Muscle layer of duodenum (tissue), 2 donors: ENCODE measurements around the gene QRICH1.

Experiments
- H3K27ac ChIP-seq: one replicate; pipeline ENCODE4 v1.7.0; 2013; ENCODE audit warnings: mild to moderate bottlenecking, low read length
- H3K27me3 ChIP-seq: one replicate; pipeline ENCODE4 v1.7.0; 2013; ENCODE audit warnings: low read depth, mild to moderate bottlenecking, control low read depth, low read length
- H3K36me3 ChIP-seq, 2 donors: one replicate each; pipeline ENCODE4 v1.7.0; 2013; ENCODE audit warnings: low read length in 2 of 2, control low read depth in 1 of 2, mild to moderate bottlenecking in 1 of 2; ENCODE audit not compliant: insufficient read depth in 2 of 2, control insufficient read depth in 1 of 2
- H3K4me1 ChIP-seq, 2 donors: one replicate each; pipeline ENCODE4 v1.7.0; 2013; ENCODE audit warnings: low read length in 2 of 2, mild to moderate bottlenecking in 2 of 2, control low read depth in 1 of 2, moderate library complexity in 1 of 2; ENCODE audit not compliant: insufficient read depth in 2 of 2, control insufficient read depth in 1 of 2
- H3K4me3 ChIP-seq, 2 donors: one replicate each; pipeline ENCODE4 v1.7.0; 2013; ENCODE audit warnings: low read length in 2 of 2, low read depth in 1 of 2, mild to moderate bottlenecking in 1 of 2
- H3K9me3 ChIP-seq, 2 donors: one replicate each; pipeline ENCODE4 v1.7.0; 2013; ENCODE audit warnings: low read length in 2 of 2, control low read depth in 1 of 2, mild to moderate bottlenecking in 1 of 2; ENCODE audit not compliant: control insufficient read depth in 1 of 2
- donor health status: healthy.

Gene QRICH1

DNA sequence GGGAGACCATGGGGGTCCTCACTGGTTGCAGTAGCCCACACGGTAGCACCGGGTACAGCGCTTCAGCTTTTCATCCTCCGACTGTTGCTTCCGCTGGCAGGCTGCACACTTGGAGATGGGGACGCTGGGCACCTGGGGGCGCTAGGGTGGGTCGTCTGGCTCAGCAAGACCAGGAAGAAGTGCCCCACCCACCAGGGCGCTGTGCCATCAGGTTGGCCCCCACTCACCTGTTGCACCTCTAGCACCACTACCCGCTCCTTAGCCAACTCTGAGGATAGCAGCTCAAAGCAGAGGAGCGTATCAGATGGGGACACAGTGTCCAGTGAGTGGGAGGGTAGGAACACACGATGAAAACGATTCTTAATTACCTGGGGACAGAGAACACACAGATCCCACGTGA, 18.4 kb upstream of the QRICH1 start:
- Histone ChIP-seq H3K4me1 (no peaks in the 10 kb centered on the region), H3K36me3 (peaks cover 75 to 95% of the 10 kb centered on the region in 2 donors), H3K9me3 (no peaks in the 10 kb centered on the region), H3K27me3 (no peaks in the 10 kb centered on the region), H3K27ac (no peak overlapping the region), H3K4me3 (no peak overlapping the region)

GRCh38 chr3:49111347-49111746, 17.5 kb upstream of the QRICH1 start:
- H3K36me3 ChIP-seq = peaks cover 68 to 87% of the 10 kb centered on the region in 2 donors

GRCh38 chr3:49110780-49111179, 16.9 kb upstream of the QRICH1 start:
- Histone ChIP-seq H3K4me3 (no peak overlapping the region), H3K9me3 (no peaks in the 10 kb centered on the region), H3K36me3 (peaks cover 63 to 82% of the 10 kb centered on the region in 2 donors), H3K4me1 (no peaks in the 10 kb centered on the region), H3K27ac (no peak overlapping the region), H3K27me3 (no peaks in the 10 kb centered on the region)

More at GRCh38 chr3:49111347-49111746, 17.5 kb upstream of the QRICH1 start:
- no peak overlapping the region for H3K27ac ChIP-seq
- no peaks in the 10 kb centered on the region for H3K9me3 ChIP-seq
- H3K4me1 ChIP-seq = no peaks in the 10 kb centered on the region
- no peak overlapping the region for H3K4me3 ChIP-seq
- H3K27me3 ChIP-seq = no peaks in the 10 kb centered on the region

DNA sequence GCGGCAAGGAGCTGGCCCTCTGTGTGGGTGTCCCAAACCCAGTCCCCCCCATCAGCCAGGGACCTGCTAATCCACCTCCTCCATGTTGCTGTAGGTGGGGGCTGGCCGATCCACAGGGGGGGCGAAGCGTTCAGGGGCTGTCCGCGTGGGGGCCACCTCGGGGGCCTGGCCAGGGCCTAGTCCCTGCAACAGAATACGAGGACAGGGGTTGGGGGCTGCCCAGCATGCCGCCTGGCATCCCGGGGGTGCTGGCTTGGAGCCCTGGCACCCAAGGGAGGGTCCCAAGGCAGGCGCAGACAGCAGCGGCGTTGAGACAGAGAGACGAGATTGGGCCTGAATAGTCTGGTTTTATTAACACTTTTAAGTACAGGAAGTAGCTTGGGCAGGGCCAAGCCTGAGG, 14.5 kb upstream of the QRICH1 start:
- Histone ChIP-seq H3K36me3 (peaks cover 41 to 57% of the 10 kb centered on the region in 2 donors), H3K9me3 (no peaks in the 10 kb centered on the region), H3K4me1 (peaks cover 8 to 17% of the 10 kb centered on the region in 2 donors), H3K4me3 (no peak overlapping the region), H3K27ac (no peak overlapping the region), H3K27me3 (no peaks in the 10 kb centered on the region)

DNA sequence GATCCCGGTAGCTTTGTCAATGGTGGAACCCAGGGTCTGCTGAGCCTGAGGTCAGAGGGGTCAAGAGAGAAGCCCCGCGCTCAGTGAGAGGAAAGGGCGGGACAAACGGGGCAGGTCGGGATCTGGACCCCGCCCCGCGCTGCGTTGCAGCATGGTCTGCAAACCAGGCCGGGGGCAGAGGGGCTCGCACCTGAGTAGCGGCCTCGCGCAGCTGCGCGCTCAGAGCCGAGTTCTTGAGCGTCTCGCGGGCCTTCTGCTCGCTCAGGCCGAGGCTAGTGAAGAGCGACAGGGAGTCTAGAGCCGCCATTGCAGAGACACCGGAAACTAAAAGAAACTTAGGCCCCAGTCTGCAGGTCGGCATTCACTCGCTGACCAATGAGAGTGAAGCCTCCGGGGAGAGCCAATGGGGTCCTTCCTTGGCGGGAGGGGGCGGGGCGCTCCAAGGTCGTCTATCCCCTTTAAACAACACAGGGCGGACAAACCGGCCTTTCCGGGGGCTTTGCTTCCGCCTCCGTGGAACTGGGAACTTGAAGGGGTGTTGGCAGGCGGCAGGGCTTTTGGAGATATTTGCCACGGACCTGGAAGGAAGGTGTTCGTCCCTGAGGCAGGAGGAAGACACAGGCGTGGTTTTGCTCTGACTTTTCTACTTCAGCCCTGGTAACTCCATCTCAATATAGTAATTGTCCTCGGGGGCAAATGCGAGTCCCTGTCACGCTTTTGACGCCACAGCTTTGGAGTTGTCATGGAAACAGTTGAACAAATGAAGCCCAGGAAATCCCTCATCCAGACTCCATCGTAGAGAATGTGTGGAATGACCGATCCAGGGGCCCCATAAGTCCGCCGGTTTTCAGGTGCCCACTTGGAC, 10.8 kb upstream of the QRICH1 start, which contains the start of gene QARS1:
Gene QARS1 (minus strand): TSS at position 331 of the 865 bp plus-strand sequence. CDS start 24 bp downstream, at position 307.
- H3K9me3 ChIP-seq = no peaks in the 10 kb centered on the region
- peak within 1 kb of the TSS; percentile 94 for H3K27ac ChIP-seq
- H3K36me3 ChIP-seq = peaks cover 38 to 55% of the 10 kb centered on the region in 2 donors

GRCh38 chr3:49104052-49104426, 10.2 kb upstream of the QRICH1 start:
- Histone ChIP-seq H3K4me1 (peaks cover 9 to 20% of the 10 kb centered on the region in 2 donors), H3K36me3 (peaks cover 38 to 55% of the 10 kb centered on the region in 2 donors), H3K27me3 (no peaks in the 10 kb centered on the region), H3K27ac (peak overlapping the region; percentile 94), H3K4me3 (peak overlapping the region; percentile 97 to 98), H3K9me3 (no peaks in the 10 kb centered on the region)

More for the DNA sequence above, 10.8 kb upstream of the QRICH1 start, which contains the start of gene QARS1:
- H3K27me3 ChIP-seq = no peaks in the 10 kb centered on the region
- peak within 1 kb of the TSS; percentile 97 to 98 for H3K4me3 ChIP-seq
- H3K4me1 ChIP-seq = peaks cover 9 to 20% of the 10 kb centered on the region in 2 donors

DNA sequence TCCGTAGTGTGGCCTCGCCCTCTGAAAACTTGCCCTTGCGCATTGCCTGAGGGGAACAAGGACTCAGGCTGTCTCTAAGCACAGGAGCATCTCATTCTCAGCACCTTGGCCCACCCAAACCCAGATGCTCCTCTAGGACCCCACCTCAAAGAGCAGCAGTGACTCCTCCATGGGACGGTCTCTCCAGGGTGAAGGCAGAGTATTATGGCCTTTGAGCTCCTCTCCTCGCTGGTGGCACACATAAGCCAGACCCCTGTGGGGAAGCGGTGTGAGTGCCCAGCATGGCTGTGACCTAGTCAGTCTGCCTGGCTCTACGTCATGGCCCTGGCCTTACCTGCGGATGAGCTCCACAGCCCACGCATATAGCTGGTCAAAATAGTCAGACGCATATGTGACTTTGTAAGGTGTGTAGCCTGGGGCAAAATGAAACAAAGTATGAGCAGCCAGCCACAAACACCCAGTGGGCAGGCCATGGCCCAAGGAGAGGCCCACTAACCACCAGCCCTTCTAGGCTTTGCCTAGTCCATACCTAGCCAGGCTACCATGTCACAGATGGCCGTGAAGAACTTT, 6.3 kb upstream of the QRICH1 start:
- Histone ChIP-seq H3K27ac (no peak overlapping the region), H3K27me3 (no peaks in the 10 kb centered on the region), H3K9me3 (no peaks in the 10 kb centered on the region), H3K4me1 (peaks cover 9 to 14% of the 10 kb centered on the region in 2 donors), H3K4me3 (no peak overlapping the region), H3K36me3 (peaks cover 48 to 59% of the 10 kb centered on the region in 2 donors)

DNA sequence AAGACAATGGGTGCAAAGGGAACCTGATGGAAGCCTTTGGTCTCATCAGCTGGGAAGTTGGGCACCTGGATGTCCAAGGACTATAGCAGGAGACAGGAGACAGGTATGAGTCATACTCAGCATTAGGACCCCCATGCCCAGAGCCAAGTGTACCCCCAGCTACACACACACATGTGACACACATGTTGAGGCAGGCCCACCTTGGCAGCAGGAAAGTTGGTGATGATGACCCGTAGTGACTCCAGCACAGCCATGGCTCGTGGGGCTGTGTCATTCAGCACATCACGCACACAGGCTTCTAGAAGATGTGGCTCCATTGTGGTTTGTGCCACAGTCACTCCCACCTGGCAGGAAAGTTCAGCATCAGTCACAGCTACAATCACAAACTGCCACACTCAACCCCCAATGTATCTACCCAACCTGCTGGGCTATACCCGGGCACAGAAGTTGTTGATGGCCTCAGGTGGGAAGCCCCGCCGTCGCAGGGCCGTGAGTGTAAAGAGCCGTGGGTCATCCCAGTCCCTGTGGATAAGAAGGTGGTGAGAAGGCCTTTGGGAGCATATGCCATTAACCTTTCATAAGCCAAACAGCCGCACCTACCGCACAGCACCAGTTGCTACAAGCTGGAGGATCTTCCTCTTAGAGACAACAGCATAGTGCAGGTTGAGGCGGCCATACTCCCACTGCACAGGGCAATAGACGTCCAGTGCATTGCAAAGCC, 5.2 kb upstream of the QRICH1 start:
- H3K9me3 ChIP-seq = no peaks in the 10 kb centered on the region
- H3K4me1 ChIP-seq = peaks cover 8 to 18% of the 10 kb centered on the region in 2 donors
- H3K27me3 ChIP-seq = no peaks in the 10 kb centered on the region
- H3K27ac ChIP-seq = no peak overlapping the region
- no peak overlapping the region for H3K4me3 ChIP-seq
- peaks cover 48 to 59% of the 10 kb centered on the region in 2 donors for H3K36me3 ChIP-seq

DNA sequence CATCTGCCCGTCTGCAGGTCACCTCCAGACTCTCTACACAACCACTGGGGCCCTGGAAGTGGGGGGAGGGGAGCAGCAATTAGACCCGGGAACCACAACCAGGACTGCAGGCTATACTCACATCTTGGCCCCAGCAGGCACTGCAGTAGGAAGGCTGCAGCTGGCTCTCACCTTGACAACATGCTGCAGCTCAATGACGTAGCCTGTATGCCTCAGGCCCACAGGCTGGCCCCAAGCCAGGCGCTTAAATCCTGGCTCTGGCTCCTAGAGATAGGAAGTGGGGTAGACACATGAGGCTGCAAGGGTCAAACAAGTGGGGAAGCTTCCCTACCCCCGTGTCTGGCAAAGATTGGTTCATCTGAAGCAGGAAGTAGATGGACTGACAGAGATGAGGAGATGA, 4.6 kb upstream of the QRICH1 start:
- H3K4me3 ChIP-seq = no peak overlapping the region
- peaks cover 2 to 11% of the 10 kb centered on the region in 2 donors for H3K4me1 ChIP-seq
- no peak overlapping the region for H3K27ac ChIP-seq
- H3K9me3 ChIP-seq = no peaks in the 10 kb centered on the region
- peaks cover 48 to 60% of the 10 kb centered on the region in 2 donors for H3K36me3 ChIP-seq
- no peaks in the 10 kb centered on the region for H3K27me3 ChIP-seq

DNA sequence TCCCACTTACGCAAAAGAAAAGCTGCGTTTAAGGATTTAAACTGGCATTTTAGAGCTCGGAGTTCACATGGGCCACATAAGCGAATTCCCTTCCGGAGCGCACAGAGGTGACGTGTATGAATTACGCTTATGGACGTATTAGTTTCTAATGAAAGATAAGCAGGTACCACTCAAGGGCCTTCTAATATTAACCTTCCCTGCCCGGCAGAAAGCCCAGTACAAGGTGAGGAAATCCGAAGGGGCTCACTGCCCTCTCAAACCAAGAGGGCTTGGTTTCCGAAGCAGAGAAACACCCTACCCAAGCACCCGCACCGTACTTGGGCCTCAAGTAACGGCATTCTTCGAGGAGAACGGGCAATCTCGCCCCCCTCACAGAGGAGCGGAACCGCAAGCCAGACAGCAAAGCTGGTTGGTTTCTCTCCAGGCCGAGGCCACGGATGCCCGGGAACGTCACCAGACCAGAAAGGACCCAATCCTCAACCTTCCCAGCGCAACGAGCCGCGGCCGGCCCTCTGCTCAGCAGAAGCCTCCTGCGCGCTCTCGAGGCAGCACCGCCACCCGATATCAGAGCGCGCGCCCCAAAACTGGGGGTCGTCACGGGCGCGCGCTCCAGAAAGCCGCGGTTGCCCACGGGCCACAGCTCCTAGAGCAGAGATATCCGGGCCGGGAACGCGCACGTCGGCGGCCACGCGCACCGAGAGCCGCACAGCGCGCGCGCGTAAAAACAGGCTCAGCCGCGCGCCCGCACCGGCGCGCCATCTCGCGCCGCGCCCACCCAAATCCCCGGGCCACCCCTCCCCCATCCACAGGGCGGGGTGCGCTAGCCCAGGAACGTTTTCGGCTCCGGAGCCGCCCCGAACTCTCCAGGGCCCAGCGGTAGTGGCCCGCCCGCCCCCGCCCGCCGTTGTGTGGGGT, 676 bp downstream of the QRICH1 start:
- H3K4me3 ChIP-seq = peak overlapping the region; percentile 81 to 98
- peak overlapping the region; percentile 98 for H3K27ac ChIP-seq
- H3K4me1 ChIP-seq = peaks cover 7 to 46% of the 10 kb centered on the region in 2 donors
- H3K27me3 ChIP-seq = no peaks in the 10 kb centered on the region
- peaks cover 6 to 20% of the 10 kb centered on the region in 2 donors for H3K36me3 ChIP-seq
- H3K9me3 ChIP-seq = no peaks in the 10 kb centered on the region
